B cell (primary cell): Measurements from ENCODE around the gene MUC5AC. TPM values are rescaled to one million over a fixed set of nuclear protein-coding genes. Genes with fewer than 3 reads are reported as not detected.

Experiments
- ATAC-seq: fragments of 200-7000 bp; cut with Tn5 transposase; one replicate; pipeline ENCODE4 v1.10.0; 2021; ENCODE audit warnings: low read depth, mild to moderate bottlenecking, moderate number of reproducible peaks, moderate library complexity
- CTCF ChIA-PET: fragments of 350-600 bp; sonication (Branson Sonifier 250); formaldehyde crosslinking; loops from one replicate; lab custom pipeline; 2021; ENCODE audit warnings: antibody characterized with exemption, inconsistent platforms; lab: Charles Lee
- POLR2A ChIA-PET: fragments of 350-600 bp; sonication (Branson Sonifier 250); formaldehyde crosslinking; loops from one replicate; lab custom pipeline; 2021; ENCODE audit warnings: antibody characterized with exemption; lab: Charles Lee
- DNase-seq: peaks from one replicate; pipeline ENCODE4 v3.0.0; 2013
- H2AFZ ChIP-seq: 2 replicates; pipeline ENCODE4 v1.6.1; 2012; ENCODE audit warnings: mild to moderate bottlenecking, low read depth, low read length; ENCODE audit not compliant: insufficient read depth, poor library complexity, severe bottlenecking
- H3K27ac ChIP-seq, 2 donors: 1 replicate in 1 of 2; 2 replicates in 1 of 2; pipeline ENCODE4 v1.5.1; 2012 to 2013; ENCODE audit warnings: low read length in 2 of 2, mild to moderate bottlenecking in 2 of 2, moderate library complexity in 1 of 2
- H3K27me3 ChIP-seq, 4 experiments: fragments of 200-600 bp in 1 of 4; sonication (generic) in 1 of 4; replicated peaks in 1 of 4; 1 replicate in 2 of 4; 2 replicates in 2 of 4; pipeline versions ENCODE4 v1.6.1 to v1.7.0; 2013 to 2016; ENCODE audit warnings: low read length in 3 of 4, mild to moderate bottlenecking in 2 of 4, mixed read lengths in 1 of 4, moderate library complexity in 1 of 4; ENCODE audit not compliant: insufficient read depth in 4 of 4, control insufficient read depth in 3 of 4; ENCODE audit errors: control extremely low read depth in 1 of 4
- H3K36me3 ChIP-seq, 2 experiments: replicated peaks in 1 of 2; 1 replicate in 1 of 2; 2 replicates in 1 of 2; pipeline versions ENCODE4 v1.6.1 to v1.7.1; 2013; ENCODE audit warnings: low read length in 1 of 2; ENCODE audit not compliant: insufficient read depth in 2 of 2, control insufficient read depth in 1 of 2; ENCODE audit errors: control extremely low read depth in 1 of 2, extremely low read depth in 1 of 2
- H3K4me1 ChIP-seq, 2 donors: fragments of 200-600 bp in 1 of 2; sonication (generic) in 1 of 2; 1 replicate in 1 of 2; 2 replicates in 1 of 2; pipeline versions ENCODE4 v1.5.1 to v1.6.1; 2013 to 2017; ENCODE audit warnings: low read length in 2 of 2; ENCODE audit not compliant: control insufficient read depth in 2 of 2, insufficient read depth in 2 of 2
- H3K4me2 ChIP-seq: replicated peaks from 2 replicates; pipeline ENCODE3; 2012; ENCODE audit warnings: mild to moderate bottlenecking, low read depth, low read length; ENCODE audit not compliant: poor library complexity, severe bottlenecking
- H3K4me3 ChIP-seq, 5 experiments: fragments of 200-600 bp in 1 of 5; sonication (generic) in 1 of 5; 1 replicate in 3 of 5; 2 replicates in 2 of 5; pipeline versions ENCODE4 v1.5.1 to v1.7.0; 2011 to 2016; ENCODE audit warnings: low read length in 4 of 5, mild to moderate bottlenecking in 4 of 5, low read depth in 2 of 5, control low read depth in 1 of 5, moderate library complexity in 1 of 5; ENCODE audit not compliant: insufficient read depth in 1 of 5; ENCODE audit errors: control extremely low read depth in 1 of 5, extremely low read depth in 1 of 5
- H3K79me2 ChIP-seq: fragments of 200-600 bp; sonication (generic); one replicate; pipeline ENCODE4 v1.6.0; 2016; ENCODE audit warnings: low read length; ENCODE audit not compliant: control insufficient read depth, insufficient read depth
- H3K9ac ChIP-seq: fragments of 200-600 bp; sonication (generic); 2 replicates; pipeline ENCODE4 v1.6.1; 2017; ENCODE audit warnings: mild to moderate bottlenecking, low read length, moderate library complexity
- H3K9me3 ChIP-seq, 3 donors: one replicate each; pipeline versions ENCODE4 v1.6.1 to v1.7.1; 2013; ENCODE audit warnings: low read length in 2 of 3; ENCODE audit not compliant: control insufficient read depth in 2 of 3, insufficient read depth in 1 of 3; ENCODE audit errors: control extremely low read depth in 1 of 3
- H4K20me1 ChIP-seq: 2 replicates; pipeline ENCODE4 v1.6.0; 2012; ENCODE audit warnings: mild to moderate bottlenecking, low read length; ENCODE audit not compliant: insufficient read depth, control insufficient read depth, poor library complexity, severe bottlenecking
- H3K27ac Mint-ChIP-seq: one replicate; pipeline ENCODE4 v1.8.0; 2021; ENCODE audit warnings: mixed read lengths
- H3K27me3 Mint-ChIP-seq: one replicate; pipeline ENCODE4 v1.8.0; 2021; ENCODE audit warnings: mixed read lengths
- H3K4me1 Mint-ChIP-seq: one replicate; pipeline ENCODE4 v1.8.0; 2021; ENCODE audit warnings: mixed read lengths
- H3K4me3 Mint-ChIP-seq: one replicate; pipeline ENCODE4 v1.8.0; 2021; ENCODE audit warnings: mixed read lengths
- H3K9me3 Mint-ChIP-seq: one replicate; pipeline ENCODE4 v1.8.0; 2022; ENCODE audit warnings: mixed read lengths; ENCODE audit not compliant: insufficient read depth
- CTCF ChIP-seq: fragments of 200-600 bp; IDR thresholded peaks from one replicate; pipeline ENCODE4 v1.8.0; 2022; ENCODE audit warnings: antibody characterized with exemption, mild to moderate bottlenecking
- EZH2 ChIP-seq: IDR thresholded peaks from 2 replicates; pipeline ENCODE4 v1.6.1; 2012; ENCODE audit warnings: borderline replicate concordance, low read depth, mild to moderate bottlenecking, moderate library complexity, low read length; ENCODE audit not compliant: insufficient read depth, poor library complexity, severe bottlenecking
- WGBS: methylation state at CpG from one replicate; pipeline ENCODE4 v1.1.5; 2013; ENCODE audit warnings: missing lambda C conversion rate; ENCODE audit not compliant: insufficient coverage; 5-methylcytosine and 5-hydroxymethylcytosine counted together
- intact Hi-C: fragments of 100-400 bp; cut with micrococcal nuclease; formaldehyde crosslinking; loops from one replicate; pipeline ENCODE4 v1.10.0; 2022
- polyA plus RNA-seq: library from polyadenylated mRNA; depleted of rRNA; stranded (reverse); fragments of >200 nt; gene quantifications from 2 replicates; pipeline ENCODE4 v1.2.3, GENCODE V29; 2012
- total RNA-seq, 2 donors: library from RNA; stranded (reverse); fragments of 120-200 nt in 1 of 2; gene quantifications; 1 replicate in 1 of 2; 2 replicates in 1 of 2; pipeline versions ENCODE4 v1.2.3 to v1.2.4, GENCODE V29; 2013 to 2022

Gene MUC5AC
- total and polyA plus RNA-seq, 2 donors (not counting 1 experiment from before 2014, with no cell fraction given) = not detected

GRCh38 chr11:1197886-1198560, 40.3 kb downstream of the MUC5AC start:
- Histone ChIP-seq H3K4me2 (no peak overlapping the region), H3K27ac (no peak overlapping the region), H3K79me2 (no peaks in the 10 kb centered on the region), H3K36me3 (no peaks in the 10 kb centered on the region), H3K9ac (no peak overlapping the region), H3K4me1 (peaks cover 0 to 4% of the 10 kb centered on the region in 2 donors), H3K27me3 (peaks cover 0 to 6% (median 0%) of the 10 kb centered on the region in 4 experiments), H3K9me3 (peaks cover 0 to 11% (median 0%) of the 10 kb centered on the region in 3 donors), H2AFZ (no peak overlapping the region), H3K4me3 (no peak overlapping the region), H4K20me1 (no peaks in the 10 kb centered on the region)
- ChIA-PET POLR2A (no interaction called here), CTCF (no interaction called here)
- Mint-ChIP-seq H3K4me3 (no peak overlapping the region), H3K4me1 (no peaks in the 10 kb centered on the region), H3K9me3 (no peaks in the 10 kb centered on the region), H3K27ac (no peak overlapping the region), H3K27me3 (no peaks in the 10 kb centered on the region)
- intact Hi-C loops = no loop called here
- TF ChIP-seq CTCF (no peak), EZH2 (no peak)
- ATAC-seq (no peak), DNase-seq (no peak)
- 79% methylated on average over 33 of the region's 33 CpGs for WGBS

- Mint-ChIP-seq H3K4me1 (no peaks in the 10 kb centered on the region), H3K4me3 (no peak overlapping the region), H3K27me3 (no peaks in the 10 kb centered on the region), H3K9me3 (no peaks in the 10 kb centered on the region), H3K27ac (no peak overlapping the region)
- no peak overlapping the region for H2AFZ ChIP-seq
- intact Hi-C loops = no loop called here
- ATAC-seq = no peak
- TF ChIP-seq CTCF = no peak
- no peak for TF ChIP-seq EZH2
- H3K4me2 ChIP-seq = no peak overlapping the region
- H3K27me3 ChIP-seq = peaks cover 0 to 13% (median 0%) of the 10 kb centered on the region in 4 experiments
- peaks cover 0 to 6% of the 10 kb centered on the region in 2 donors for H3K4me1 ChIP-seq
- ChIA-PET POLR2A (no interaction called here), CTCF (no interaction called here)
- no peak overlapping the region for H3K27ac ChIP-seq
- 76% methylated on average over 26 of the region's 26 CpGs for WGBS
- no peak overlapping the region for H3K9ac ChIP-seq
- H3K79me2 ChIP-seq = no peaks in the 10 kb centered on the region
- DNase-seq = no peak
- H3K9me3 ChIP-seq = peaks cover 0 to 9% (median 0%) of the 10 kb centered on the region in 3 donors
- H3K36me3 ChIP-seq = no peaks in the 10 kb centered on the region
- no peak overlapping the region for H3K4me3 ChIP-seq
- no peaks in the 10 kb centered on the region for H4K20me1 ChIP-seq
These were observed 40.9 kb downstream of the MUC5AC start for GRCh38 chr11:1198561-1199240.
